LNCaP clone FGC (cell line): Measurements from ENCODE around the gene ZNF674.

Experiments
- DNase-seq: peaks from one replicate; pipeline ENCODE4 v3.0.0-alpha.2; 2011; ENCODE audit warnings: low read depth
- H3K4me3 ChIP-seq: 2 replicates; pipeline ENCODE4 v1.5.1; 2011; ENCODE audit warnings: mild to moderate bottlenecking, low read depth, low read length, control low read depth
- TF ChIP-seq, protein P1 (sequence below): IDR thresholded peaks from 2 replicates; pipeline ENCODE4 v1.5.1; 2012; ENCODE audit warnings: mild to moderate bottlenecking; ENCODE audit not compliant: control insufficient read depth, insufficient read depth; ENCODE audit errors: extremely low read depth

Gene ZNF674

DNA sequence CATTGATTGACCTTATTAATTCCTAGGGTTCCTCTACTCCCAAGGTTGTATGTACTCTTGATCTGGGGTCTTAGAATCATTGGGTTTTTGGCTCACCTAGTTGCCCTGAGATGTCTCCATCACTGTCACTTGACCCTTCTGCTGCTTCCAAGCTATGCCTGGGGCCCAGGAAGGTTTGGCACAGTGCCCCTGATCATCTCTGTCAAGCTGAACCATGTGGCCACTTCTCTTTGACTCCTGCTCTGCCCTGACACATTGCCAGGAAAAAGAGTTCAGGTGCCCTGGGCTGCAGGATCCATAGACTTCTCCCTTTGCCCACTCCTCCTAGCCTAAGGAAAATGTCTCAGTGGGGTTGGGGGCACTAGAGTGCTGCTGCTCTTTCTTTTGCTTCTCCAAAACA is 24.4 kb upstream of the ZNF674 start:
- TF ChIP-seq, protein P1, sequence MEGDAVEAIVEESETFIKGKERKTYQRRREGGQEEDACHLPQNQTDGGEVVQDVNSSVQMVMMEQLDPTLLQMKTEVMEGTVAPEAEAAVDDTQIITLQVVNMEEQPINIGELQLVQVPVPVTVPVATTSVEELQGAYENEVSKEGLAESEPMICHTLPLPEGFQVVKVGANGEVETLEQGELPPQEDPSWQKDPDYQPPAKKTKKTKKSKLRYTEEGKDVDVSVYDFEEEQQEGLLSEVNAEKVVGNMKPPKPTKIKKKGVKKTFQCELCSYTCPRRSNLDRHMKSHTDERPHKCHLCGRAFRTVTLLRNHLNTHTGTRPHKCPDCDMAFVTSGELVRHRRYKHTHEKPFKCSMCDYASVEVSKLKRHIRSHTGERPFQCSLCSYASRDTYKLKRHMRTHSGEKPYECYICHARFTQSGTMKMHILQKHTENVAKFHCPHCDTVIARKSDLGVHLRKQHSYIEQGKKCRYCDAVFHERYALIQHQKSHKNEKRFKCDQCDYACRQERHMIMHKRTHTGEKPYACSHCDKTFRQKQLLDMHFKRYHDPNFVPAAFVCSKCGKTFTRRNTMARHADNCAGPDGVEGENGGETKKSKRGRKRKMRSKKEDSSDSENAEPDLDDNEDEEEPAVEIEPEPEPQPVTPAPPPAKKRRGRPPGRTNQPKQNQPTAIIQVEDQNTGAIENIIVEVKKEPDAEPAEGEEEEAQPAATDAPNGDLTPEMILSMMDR, result no peak
- no peak for DNase-seq
- no peak overlapping the region for H3K4me3 ChIP-seq

DNA sequence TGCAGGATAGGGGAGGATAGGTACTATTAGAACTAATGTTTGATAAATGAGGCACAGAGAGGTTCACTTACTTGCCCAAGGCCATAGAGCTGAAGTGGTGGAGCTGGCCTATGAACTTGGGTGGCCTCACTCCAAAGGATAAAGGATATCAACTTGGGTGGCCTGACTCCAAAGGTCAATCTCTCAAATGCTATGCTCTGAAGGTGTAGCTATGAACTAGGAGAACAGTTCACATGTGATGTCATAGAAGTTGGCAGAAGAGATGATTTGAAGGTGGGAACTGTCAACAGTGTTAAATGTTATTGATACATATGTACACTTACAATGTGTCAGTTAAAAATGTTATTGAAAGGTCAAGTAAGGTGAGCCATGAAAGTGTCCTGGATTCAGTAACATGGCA is 22.2 kb upstream of the ZNF674 start:
- TF ChIP-seq, protein P1, result no peak

DNA sequence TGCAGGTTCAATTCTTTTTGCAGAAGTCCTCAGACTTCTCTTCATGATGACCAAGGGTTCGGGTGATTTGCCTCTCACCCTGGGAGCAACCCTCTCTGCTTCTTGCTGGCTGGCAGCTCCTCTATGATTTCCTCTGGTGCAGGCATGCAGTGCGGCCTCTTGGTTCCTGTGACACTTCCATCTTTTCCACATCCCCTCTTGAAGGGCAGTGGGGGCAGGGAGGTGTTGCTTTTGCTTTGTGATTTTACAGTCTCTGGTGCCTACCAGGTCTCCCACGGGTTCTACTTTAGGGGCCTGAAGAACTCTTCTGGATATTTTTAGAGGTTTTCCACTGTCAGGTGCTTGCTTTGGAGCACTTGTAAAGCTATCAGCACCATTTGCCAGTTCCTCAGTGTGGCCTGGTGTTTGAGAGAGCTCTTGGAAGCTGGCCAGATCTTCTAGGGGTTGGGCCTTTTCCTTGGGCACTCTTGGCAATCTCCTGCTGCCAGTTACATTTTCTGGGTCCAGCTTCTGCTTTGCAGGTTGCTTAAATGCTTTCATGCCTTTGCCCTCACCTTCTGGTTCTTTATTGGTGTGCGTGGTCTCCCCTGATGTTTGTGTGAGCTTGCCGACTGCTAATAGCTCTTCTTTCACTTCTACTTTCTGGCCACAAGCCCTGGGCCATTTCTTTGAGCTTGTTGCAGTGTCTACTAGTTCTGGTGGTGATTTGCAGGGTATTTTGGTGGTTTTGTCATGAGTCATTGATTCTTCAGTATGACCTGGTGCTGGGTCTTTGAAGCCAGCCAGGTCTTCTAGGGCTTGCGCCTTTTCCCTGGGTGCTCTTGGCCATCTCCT is 16.8 kb upstream of the ZNF674 start:
- DNase-seq, result no peak
- no peak overlapping the region for H3K4me3 ChIP-seq
- TF ChIP-seq, protein P1, result no peak

More for the DNA sequence above, 22.2 kb upstream of the ZNF674 start:
- peak; percentile 78 for DNase-seq
- H3K4me3 ChIP-seq, result no peak overlapping the region

DNA sequence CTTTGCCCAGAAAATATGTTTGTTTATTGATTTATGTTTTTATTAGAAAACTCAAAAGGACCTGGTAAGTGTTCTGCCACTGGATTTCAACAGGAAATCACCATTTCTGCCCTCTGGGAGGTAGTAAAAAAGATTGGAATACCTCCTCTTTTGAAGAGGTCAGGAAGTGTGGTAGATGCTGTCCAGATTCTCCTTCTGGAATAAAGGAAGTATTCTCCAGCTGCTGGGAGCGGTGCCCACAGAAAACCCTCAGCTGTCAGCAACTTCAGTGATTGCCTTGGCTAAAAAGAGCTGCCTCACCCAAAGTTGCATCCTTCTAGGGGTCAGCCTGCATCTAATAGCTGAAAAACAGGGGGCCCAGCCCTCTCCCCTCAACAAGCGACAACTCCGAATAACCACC is 13.8 kb upstream of the ZNF674 start:
- H3K4me3 ChIP-seq, result no peak overlapping the region
- DNase-seq, result no peak
- TF ChIP-seq, protein P1, result no peak

DNA sequence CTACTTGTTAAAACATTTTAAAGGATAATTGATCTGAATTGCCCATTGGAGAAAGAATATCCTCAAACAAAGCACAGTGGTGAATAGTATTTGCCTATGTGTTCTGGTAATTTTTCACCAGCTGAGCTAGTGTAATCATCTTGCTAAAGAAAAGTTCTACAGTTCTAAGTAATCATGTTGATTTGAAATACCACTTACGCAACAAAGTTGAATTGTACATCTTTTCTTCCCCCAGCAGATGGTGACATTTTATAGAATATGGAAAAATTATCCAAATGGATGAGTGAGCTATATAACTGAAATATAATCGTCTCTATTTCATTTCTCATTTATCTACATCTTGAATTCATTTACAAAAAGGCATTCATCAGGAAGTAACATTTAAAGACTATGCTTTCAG is 9.7 kb upstream of the ZNF674 start:
- no peak for DNase-seq
- TF ChIP-seq, protein P1, result peak; percentile 26; the same call in 1 of the 2 replicates
- no peak overlapping the region for H3K4me3 ChIP-seq

DNA sequence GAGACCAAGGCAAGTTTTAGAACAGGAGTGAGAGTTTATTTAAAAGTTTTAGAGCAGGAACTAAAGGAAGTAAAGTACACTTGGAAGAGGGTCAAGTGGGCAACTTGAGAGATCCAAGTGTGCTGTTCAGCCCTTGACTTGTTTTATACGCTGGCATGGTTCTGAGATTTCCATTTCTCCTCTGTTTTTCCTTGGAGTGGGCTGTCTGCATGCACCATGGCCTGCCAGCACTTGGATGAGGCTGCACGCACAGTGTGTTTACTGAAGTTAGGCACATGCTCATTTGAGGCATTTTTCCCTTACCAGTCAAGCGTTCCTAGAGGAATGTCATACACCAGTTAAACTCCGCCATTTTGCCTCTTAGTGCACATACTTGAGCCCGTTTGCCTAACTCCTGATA is 8.7 kb upstream of the ZNF674 start:
- no peak overlapping the region for H3K4me3 ChIP-seq
- TF ChIP-seq, protein P1, result no peak
- DNase-seq, result no peak

DNA sequence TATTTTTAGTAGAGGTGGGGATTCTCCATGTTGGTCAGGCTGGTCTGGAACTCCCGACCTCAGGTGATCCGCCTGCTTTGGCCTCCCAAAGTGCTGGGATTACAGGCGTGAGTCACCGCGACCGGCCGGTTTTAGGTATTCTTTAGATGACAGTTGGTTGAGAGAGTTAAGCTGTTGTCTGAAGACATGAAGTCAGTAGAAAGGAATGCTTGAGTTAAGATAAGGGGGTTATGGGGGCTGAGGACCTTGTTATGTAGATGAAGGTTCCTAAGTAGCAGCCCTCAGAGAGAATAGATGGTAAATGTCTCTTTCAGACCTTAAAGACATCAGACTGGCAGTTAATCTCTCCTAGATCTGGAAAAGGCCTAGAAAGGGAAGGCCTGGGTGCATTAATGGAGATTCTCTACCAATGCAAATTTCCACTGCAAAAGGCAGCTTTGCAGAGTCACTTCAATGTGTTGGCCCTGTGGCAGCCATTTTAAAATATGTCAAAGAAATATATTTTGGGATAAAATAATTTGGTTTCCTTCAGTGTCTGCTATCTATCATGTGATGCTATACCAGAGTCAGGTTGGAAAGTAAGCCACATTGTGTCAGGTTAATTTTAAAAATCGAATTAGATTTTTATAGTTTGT is 6.4 kb upstream of the ZNF674 start:
- TF ChIP-seq, protein P1, result no peak
- no peak for DNase-seq
- no peak overlapping the region for H3K4me3 ChIP-seq
